ENCODE measurements around the gene MAP10.
"Not testable (repeated sequence)": the region's sequence is repeated elsewhere in the genome, so short reads cannot be mapped to it uniquely, and the experiment has no call there.

MAP10 gene
- total RNA-seq, result 3.0 to 10.5 (median 4.4) reads per million in 4 experiments

DNA sequence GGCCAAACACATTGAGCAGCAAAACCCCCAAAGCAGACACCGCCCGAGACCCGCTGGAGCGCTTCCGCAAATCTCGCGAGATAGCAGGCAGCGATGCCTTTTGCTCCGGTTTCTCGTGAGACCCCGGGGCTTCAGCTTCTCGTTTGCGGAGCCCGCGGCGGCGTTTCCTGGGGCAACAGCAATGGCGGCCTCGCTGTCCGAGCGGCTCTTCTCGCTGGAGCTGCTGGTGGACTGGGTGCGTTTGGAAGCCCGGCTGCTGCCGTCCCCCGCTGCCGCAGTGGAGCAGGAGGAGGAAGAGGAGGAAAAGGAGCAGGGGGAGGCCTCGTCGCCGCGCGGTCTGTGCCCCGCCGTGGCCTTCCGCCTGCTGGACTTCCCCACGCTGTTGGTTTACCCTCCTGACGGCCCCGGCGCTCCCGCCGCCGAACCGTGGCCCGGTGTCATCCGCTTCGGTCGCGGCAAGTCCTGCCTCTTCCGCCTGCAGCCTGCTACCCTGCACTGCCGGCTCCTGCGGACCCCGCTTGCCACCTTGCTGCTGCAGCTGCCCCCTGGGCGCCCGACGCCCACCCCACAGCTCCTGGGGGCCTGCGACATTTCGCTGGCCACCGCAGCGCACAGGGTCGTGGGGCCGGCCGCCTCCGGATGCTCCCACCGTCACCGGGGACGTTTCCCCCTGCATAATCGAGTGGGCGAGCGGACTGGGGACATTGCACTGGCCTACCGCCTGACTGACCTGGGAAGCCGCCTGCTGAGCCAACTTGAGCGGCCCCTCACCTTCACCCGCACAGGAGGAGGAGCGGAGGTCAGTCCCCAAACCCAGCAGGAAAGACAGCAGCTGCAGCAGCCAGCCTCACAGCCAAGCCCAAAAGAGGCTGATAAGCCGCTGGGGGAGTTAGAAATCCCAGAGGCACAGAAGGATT lies at the start of gene MAP10:
MAP10 (plus strand) TSS at position 148 of the 917 bp plus-strand sequence; CDS start at position 182, 34 bp downstream.
- DNase-seq, result peak; percentile 31

- no peak for DNase-seq
Measured at GRCh38 chr1:232764458-232765251, 40.6 kb upstream of the MAP10 start.

DNA sequence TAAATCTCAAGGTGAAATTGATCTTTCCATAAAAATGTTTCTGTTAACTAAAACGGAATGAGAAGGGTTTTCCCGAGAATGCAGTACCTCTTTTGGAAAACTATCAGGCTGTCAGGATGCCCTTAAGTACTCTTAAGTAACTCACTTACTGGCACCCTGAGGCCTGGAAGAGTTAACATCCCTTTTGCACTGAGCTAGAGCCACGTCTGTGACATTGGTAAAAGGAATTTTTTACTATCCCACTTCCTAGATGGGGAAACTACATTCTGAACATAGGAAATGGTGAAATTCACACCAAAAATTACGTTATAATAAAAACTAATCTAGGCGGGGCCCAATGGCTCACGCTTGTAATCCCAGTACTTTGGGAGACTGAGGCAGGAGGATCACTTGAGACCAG lies 39.7 kb upstream of the MAP10 start:
- DNase-seq, result no peak

GRCh38 chr1:232766241-232766890 lies 38.9 kb upstream of the MAP10 start:
- DNase-seq, result no peak

GRCh38 chr1:232766904-232767303 lies 38.3 kb upstream of the MAP10 start:
- no peak for DNase-seq

GRCh38 chr1:232767305-232768074 lies 37.7 kb upstream of the MAP10 start:
- no peak for DNase-seq

- no peak for DNase-seq
Measured at GRCh38 chr1:232768793-232769192, 36.4 kb upstream of the MAP10 start.

- no peak for DNase-seq
Measured at GRCh38 chr1:232769733-232770132, 35.5 kb upstream of the MAP10 start.

DNA sequence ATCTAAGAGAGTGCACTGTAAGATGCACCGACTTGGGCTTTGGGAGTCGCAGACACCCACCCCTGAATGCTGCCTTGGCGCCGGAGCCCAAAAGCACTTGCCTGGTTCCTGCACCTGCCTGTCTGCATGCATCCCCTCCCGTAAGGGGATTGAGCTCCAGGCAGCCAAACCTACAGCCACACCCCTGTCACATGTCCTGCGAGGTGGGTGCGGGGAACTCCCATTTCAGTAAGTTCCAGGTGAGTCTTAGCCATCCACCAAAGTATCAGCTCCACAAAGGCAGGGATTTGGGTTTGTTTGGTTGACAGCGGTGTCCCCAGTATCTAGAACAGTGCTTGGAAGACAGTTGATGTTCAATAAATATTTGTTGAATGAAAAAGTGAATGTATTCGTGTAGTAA lies 31.5 kb upstream of the MAP10 start:
- no peak for DNase-seq

DNA sequence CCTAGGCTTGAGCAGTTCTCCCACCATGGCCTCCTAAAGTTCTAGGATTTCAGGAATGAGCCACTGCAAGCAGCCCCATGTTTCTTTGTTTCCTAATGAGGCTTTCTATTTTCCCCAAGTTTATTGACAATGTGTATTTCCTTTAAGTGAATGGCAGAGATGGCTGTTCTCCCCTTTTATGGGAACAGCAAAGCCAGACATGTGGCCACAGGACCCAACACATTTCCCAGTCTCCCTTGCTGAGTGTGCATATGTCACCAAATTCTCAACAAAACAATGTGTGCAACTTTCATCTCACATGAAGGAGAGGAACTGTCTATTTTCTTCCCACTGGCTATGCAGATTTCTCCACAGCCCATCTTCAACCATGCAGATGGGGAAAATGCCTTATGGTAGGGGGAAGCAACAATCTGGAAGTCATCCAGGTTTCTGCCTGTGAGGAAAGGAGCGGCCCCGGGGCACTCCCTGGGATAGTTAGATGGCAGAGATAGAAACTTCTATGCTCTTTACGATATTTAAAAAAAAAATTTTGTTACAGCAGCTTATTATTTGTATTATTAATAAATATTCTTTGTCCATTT lies 28.6 kb upstream of the MAP10 start:
- DNase-seq, result no peak

- DNase-seq, result no peak
Measured at GRCh38 chr1:232780354-232780753, 24.9 kb upstream of the MAP10 start.

DNA sequence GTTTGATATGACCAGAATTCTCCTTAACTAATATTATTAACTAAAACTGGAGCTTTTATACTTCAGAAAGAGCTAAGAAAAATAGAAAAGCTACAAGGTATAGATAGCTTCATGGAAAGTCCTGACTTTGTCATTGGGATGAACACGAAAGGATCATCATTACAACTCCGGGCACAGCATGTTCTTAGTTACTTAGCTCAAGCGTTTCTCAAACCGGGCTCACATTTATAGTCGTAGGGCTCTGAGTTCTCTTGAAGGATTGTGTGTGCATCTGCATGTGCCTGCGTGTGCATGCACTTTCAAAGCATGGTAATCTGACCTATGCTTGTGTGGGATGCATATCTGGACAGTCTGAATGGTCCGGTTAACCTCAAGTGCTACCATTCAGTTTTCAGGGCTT lies 20.4 kb upstream of the MAP10 start:
- DNase-seq, result no peak

DNA sequence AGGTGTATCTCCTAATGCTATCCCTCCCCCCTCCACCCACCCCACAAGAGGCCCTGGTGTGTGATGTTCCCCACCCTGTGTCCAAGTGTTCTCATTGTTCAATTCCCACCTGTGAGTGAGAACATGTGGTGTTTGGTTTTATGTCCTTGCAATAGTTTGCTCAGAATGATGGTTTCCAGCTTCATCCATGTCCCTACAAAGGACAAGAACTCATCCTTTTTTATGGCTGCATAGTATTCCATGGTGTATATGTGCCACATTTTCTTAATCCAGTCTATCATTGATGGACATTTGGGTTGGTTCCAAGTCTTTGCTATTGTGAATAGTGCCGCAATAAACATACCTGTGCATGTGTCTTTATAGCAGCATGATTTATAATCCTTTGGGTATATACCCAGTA lies 19.6 kb upstream of the MAP10 start:
- DNase-seq, result not testable (repeated sequence)

DNA sequence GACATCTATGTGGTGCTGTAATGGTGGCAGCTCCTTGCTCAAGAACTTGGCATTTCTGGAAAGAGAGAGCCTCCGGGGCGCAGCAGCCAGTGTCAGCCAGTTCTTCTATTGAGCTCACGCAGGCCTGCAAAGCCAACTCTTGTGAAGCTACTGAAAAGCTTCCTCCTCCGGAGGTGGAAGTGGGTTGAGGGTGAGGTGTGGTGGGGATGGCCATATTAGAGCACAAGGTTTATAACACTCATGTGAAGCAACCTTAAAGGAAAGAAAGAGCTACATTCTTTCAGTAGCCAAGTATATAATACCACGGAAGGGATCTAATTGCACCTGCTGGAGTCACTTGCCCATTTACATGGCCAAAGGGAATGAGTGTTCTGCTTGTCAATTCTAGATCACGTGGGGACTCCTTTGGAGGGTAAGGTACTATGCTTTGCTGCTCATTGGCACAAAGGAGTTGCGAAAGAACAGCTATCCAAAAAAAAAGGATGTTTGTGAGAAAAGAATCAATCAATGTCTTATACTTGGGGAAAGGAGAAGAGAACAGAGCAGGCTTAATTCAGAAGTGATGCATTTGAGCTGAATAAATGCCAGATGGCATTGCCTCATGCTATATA lies 18.3 kb upstream of the MAP10 start:
- no peak for DNase-seq

DNA sequence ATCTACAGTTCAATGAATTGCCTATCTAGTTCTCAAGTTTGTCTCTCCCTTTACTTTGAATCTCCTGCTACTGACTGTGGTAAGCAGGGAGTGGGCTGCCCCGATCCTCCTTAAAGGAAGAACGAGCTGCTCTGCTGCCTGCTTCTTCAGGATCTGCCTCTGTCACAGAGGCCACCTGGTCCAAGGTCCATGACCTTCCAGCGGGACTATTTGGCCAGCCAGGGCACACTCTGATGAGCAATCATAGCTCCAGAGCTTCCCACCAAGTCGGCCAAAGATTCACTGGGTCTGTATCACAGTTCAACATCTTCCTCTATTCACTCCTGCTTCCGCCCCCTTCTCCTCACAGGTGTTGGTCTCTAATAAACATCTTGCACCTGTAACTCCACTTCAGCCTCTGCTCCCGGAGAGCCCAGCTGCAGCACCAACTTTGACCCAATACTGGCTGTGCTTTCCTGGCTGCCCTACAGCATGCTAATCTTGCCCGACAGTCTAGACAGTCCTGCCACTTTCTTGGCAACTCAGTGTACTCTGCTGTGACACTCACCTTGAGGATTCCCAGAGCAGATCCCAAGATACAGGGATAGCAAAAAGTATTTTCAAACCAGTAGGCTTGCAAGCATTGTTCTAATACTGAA lies 16.9 kb upstream of the MAP10 start:
- DNase-seq, result no peak

GRCh38 chr1:232789651-232790050 lies 15.6 kb upstream of the MAP10 start:
- DNase-seq, result no peak

- DNase-seq, result no peak
Measured at GRCh38 chr1:232792949-232793348, 12.3 kb upstream of the MAP10 start.

DNA sequence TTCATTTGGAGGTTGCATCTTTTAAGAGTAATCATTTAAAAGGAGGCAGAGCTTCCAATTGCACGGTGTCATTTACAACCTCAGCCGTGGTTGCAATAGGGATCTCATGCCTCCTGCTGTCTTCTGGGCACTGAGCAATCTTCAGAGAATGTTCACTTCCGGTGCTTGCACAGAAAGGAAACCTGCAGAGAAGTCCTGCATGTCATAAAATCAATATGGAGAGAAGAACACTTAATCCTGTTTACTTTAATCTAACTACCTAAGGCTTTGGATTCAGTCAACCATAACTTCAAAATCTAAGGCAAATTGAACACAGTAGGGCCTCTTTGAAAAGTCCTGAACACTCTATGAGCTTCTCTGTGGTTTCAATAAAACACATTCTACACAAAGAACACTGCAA lies 11.3 kb upstream of the MAP10 start:
- no peak for DNase-seq

GRCh38 chr1:232795497-232796053 lies 9.6 kb upstream of the MAP10 start:
- DNase-seq, result no peak

DNA sequence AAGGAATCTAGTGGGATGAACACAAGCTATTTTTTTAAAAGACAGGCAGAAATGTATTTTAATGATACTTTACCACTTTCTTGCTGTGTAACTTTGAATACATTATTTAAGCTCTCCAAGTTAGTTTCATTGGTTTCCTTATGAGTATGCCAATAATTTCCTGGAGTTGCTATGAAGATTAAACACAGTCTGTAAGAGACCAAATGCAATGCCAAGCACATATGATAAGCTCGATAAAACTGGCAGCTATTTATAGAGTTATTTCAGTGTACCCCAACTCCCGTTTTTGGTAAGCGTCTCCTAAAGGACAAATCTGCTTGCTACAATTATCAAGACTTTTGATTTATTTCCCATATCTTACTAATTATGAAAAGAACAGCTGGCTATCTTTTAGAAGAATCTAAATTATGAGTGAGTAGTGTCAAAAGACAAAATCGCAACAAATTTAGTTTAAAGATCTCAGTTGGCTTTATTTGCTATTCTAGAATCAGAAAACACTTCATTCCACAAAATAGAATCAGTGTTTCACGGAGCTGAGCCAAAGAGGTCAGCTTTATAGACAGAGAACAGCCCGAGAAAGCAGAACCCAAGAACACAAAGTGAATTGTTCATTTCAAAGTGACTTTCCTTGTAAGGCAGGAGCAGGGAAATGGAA lies 7.2 kb upstream of the MAP10 start:
- DNase-seq, result no peak
